SU-DHL-6 (cell line): ENCODE measurements around the gene BBS1.

Experiments used
- H2AFZ ChIP-seq: fragments of 200-600 bp; sonication (generic); 2 replicates; pipeline ENCODE4 v1.6.1; 2014; ENCODE audit warnings: low read depth, mild to moderate bottlenecking, moderate library complexity, mixed read lengths, antibody characterized with exemption, low read length; ENCODE audit not compliant: severe bottlenecking
- H3F3A ChIP-seq: fragments of 200-600 bp; shearing (Covaris generic); 2 replicates; pipeline ENCODE4 v1.6.0; 2016; ENCODE audit warnings: antibody characterized with exemption, mild to moderate bottlenecking; ENCODE audit not compliant: insufficient read depth
- H3K27ac ChIP-seq: fragments of 200-600 bp; sonication (generic); 2 replicates; pipeline ENCODE4 v1.5.1; 2016; ENCODE audit warnings: low read depth, mild to moderate bottlenecking, low read length, moderate library complexity, mixed read lengths
- H3K27me3 ChIP-seq: fragments of 200-600 bp; sonication (generic), shearing (Covaris generic); 2 replicates; pipeline ENCODE4 v1.6.0; 2014; ENCODE audit warnings: mild to moderate bottlenecking, low read length
- H3K36me3 ChIP-seq: fragments of 200-600 bp; sonication (generic); 2 replicates; pipeline ENCODE4 v1.6.1; 2014; ENCODE audit warnings: mild to moderate bottlenecking, low read length, mixed read lengths
- H3K4me2 ChIP-seq: fragments of 300-600, 200-600 bp; shearing (Covaris generic), sonication (generic); 2 replicates; pipeline ENCODE4 v1.6.0; 2014; ENCODE audit warnings: low read length, low read depth, mild to moderate bottlenecking; ENCODE audit not compliant: poor library complexity, severe bottlenecking
- H3K4me3 ChIP-seq: fragments of 200-600 bp; sonication (generic); 2 replicates; pipeline ENCODE4 v1.5.1; 2014; ENCODE audit warnings: antibody characterized with exemption, low read length, mild to moderate bottlenecking, mixed read lengths; ENCODE audit not compliant: insufficient read depth, poor library complexity, severe bottlenecking
- H3K79me2 ChIP-seq: fragments of 200-600 bp; sonication (generic); 2 replicates; pipeline ENCODE4 v1.6.1; 2014; ENCODE audit warnings: mild to moderate bottlenecking, low read length, moderate library complexity; ENCODE audit not compliant: insufficient read depth
- H3K9ac ChIP-seq: fragments of 200-600 bp; sonication (generic); 2 replicates; pipeline ENCODE4 v1.7.0; 2014; ENCODE audit warnings: mild to moderate bottlenecking, low read length
- H3K9me2 ChIP-seq: fragments of 200-600 bp; sonication (generic); replicated peaks from 2 replicates; pipeline ENCODE4 v1.6.1; 2014; ENCODE audit warnings: low read length; ENCODE audit not compliant: insufficient read depth
- H3K9me3 ChIP-seq: fragments of 200-600 bp; sonication (generic); 2 replicates; pipeline ENCODE4 v1.6.1; 2014; ENCODE audit warnings: low read length, mixed read lengths; ENCODE audit not compliant: insufficient read depth
- H4K20me1 ChIP-seq: fragments of 200-600 bp; sonication (generic); 2 replicates; pipeline ENCODE4 v1.6.1; 2014; ENCODE audit warnings: low read depth, mild to moderate bottlenecking, antibody characterized with exemption, low read length, moderate library complexity, mixed read lengths
- CTCF ChIP-seq: fragments of 200-600 bp; sonication (generic); IDR thresholded peaks from one replicate; pipeline ENCODE4 v1.5.1; 2017; ENCODE audit warnings: antibody characterized with exemption, mild to moderate bottlenecking, low read length, moderate library complexity; ENCODE audit not compliant: insufficient read depth, poor library complexity, severe bottlenecking
- EZH2phosphoT487 ChIP-seq: fragments of 200-600 bp; sonication (generic), shearing (Covaris generic); conservative IDR thresholded peaks from 2 replicates; pipeline ENCODE4 v1.6.1; 2018; ENCODE audit warnings: mild to moderate bottlenecking, antibody characterized with exemption, low read length, moderate library complexity, mixed read lengths

The BBS1 gene

GRCh38 chr11:66467034-66467659 is 43.3 kb upstream of the BBS1 start:
- Histone ChIP-seq H3K9ac (peak overlapping the region; percentile 49), H3K36me3 (no peaks in the 10 kb centered on the region), H3K4me2 (peak overlapping the region; percentile 70), H3F3A (peaks cover 10% of the 10 kb centered on the region), H3K9me3 (no peaks in the 10 kb centered on the region), H4K20me1 (no peaks in the 10 kb centered on the region), H3K79me2 (no peaks in the 10 kb centered on the region), H3K9me2 (no peaks in the 10 kb centered on the region), H3K27ac (no peak overlapping the region), H2AFZ (no peak overlapping the region), H3K4me3 (peak overlapping the region; percentile 53), H3K27me3 (no peaks in the 10 kb centered on the region)
- no peak for TF ChIP-seq EZH2phosphoT487
- no peak for TF ChIP-seq CTCF

GRCh38 chr11:66467756-66468155 is 42.7 kb upstream of the BBS1 start:
- no peak overlapping the region for H3K4me3 ChIP-seq

GRCh38 chr11:66468691-66469090 is 41.7 kb upstream of the BBS1 start:
- no peaks in the 10 kb centered on the region for H3K9me2 ChIP-seq
- no peak overlapping the region for H3K4me2 ChIP-seq
- no peaks in the 10 kb centered on the region for H3K36me3 ChIP-seq
- H3K27me3 ChIP-seq, result no peaks in the 10 kb centered on the region
- no peak overlapping the region for H2AFZ ChIP-seq
- H3F3A ChIP-seq, result peaks cover 10% of the 10 kb centered on the region
- no peaks in the 10 kb centered on the region for H4K20me1 ChIP-seq
- TF ChIP-seq CTCF (no peak), EZH2phosphoT487 (no peak)
- H3K9me3 ChIP-seq, result no peaks in the 10 kb centered on the region
- H3K27ac ChIP-seq, result no peak overlapping the region
- H3K9ac ChIP-seq, result no peak overlapping the region
- no peak overlapping the region for H3K4me3 ChIP-seq
- no peaks in the 10 kb centered on the region for H3K79me2 ChIP-seq

More at GRCh38 chr11:66467756-66468155, 42.7 kb upstream of the BBS1 start:
- Histone ChIP-seq H3K9ac (no peak overlapping the region), H3K79me2 (no peaks in the 10 kb centered on the region), H2AFZ (no peak overlapping the region), H3K9me3 (no peaks in the 10 kb centered on the region), H3K27me3 (no peaks in the 10 kb centered on the region), H3K9me2 (no peaks in the 10 kb centered on the region), H3K36me3 (no peaks in the 10 kb centered on the region), H3K4me2 (peak overlapping the region; percentile 70), H4K20me1 (no peaks in the 10 kb centered on the region), H3F3A (peaks cover 10% of the 10 kb centered on the region), H3K27ac (no peak overlapping the region)
- TF ChIP-seq CTCF, result no peak
- TF ChIP-seq EZH2phosphoT487, result no peak
